ENCODE data around the gene TTC34.

GRCh38 chr1:2830761-2831425 lies 29.4 kb upstream of the TTC34 start:
- TF ChIP-seq, protein P1, sequence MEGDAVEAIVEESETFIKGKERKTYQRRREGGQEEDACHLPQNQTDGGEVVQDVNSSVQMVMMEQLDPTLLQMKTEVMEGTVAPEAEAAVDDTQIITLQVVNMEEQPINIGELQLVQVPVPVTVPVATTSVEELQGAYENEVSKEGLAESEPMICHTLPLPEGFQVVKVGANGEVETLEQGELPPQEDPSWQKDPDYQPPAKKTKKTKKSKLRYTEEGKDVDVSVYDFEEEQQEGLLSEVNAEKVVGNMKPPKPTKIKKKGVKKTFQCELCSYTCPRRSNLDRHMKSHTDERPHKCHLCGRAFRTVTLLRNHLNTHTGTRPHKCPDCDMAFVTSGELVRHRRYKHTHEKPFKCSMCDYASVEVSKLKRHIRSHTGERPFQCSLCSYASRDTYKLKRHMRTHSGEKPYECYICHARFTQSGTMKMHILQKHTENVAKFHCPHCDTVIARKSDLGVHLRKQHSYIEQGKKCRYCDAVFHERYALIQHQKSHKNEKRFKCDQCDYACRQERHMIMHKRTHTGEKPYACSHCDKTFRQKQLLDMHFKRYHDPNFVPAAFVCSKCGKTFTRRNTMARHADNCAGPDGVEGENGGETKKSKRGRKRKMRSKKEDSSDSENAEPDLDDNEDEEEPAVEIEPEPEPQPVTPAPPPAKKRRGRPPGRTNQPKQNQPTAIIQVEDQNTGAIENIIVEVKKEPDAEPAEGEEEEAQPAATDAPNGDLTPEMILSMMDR (conservative IDR thresholded peaks at IDR 0.05 in 1 of 2, IDR thresholded peaks at IDR 0.05 in 1 of 2; ENCODE audit: extremely low read depth in 1 of 2, insufficient read depth in 1 of 2, low read depth in 1 of 2, low read length in 2 of 2): no peak
- TF ChIP-seq EZH2 (IDR thresholded peaks at IDR 0.05; ENCODE audit: borderline replicate concordance, low read length): no peak

Data from mammary epithelial cell (primary cell).